ENCODE measurements around the gene SELENOP.
"Not testable (repeated sequence)": the region's sequence is repeated elsewhere in the genome, so short reads cannot be mapped to it uniquely, and the experiment has no call there.

Gene SELENOP

GRCh38 chr5:42839196-42839595 lies 27.5 kb upstream of the SELENOP start:
- Mint-ChIP-seq H3K9me3 (peaks cover under 1% of the 10 kb centered on the region), H3K27me3 (peaks cover 3% of the 10 kb centered on the region), H3K4me1 (no peaks in the 10 kb centered on the region), H3K27ac (no peak overlapping the region), H3K4me3 (no peak overlapping the region), H3K36me3 (ENCODE audit: low read depth) (no peaks in the 10 kb centered on the region)
- ATAC-seq (no peak), DNase-seq (no peak)

GRCh38 chr5:42837601-42838000 lies 25.9 kb upstream of the SELENOP start:
- Mint-ChIP-seq H3K36me3 (ENCODE audit: low read depth) (no peaks in the 10 kb centered on the region), H3K27ac (no peak overlapping the region), H3K27me3 (peaks cover 3% of the 10 kb centered on the region), H3K4me1 (no peaks in the 10 kb centered on the region), H3K4me3 (no peak overlapping the region), H3K9me3 (peaks cover 6% of the 10 kb centered on the region)
- ATAC-seq (no peak), DNase-seq (no peak)

- no peaks in the 10 kb centered on the region for H3K4me1 Mint-ChIP-seq
- H3K36me3 Mint-ChIP-seq (ENCODE audit: low read depth), result no peaks in the 10 kb centered on the region
- H3K9me3 Mint-ChIP-seq, result peaks cover 6% of the 10 kb centered on the region
- no peak overlapping the region for H3K4me3 Mint-ChIP-seq
- peaks cover 5% of the 10 kb centered on the region for H3K27me3 Mint-ChIP-seq
- ATAC-seq (no peak), DNase-seq (no peak)
- H3K27ac Mint-ChIP-seq, result no peak overlapping the region
Observed at GRCh38 chr5:42836070-42836769, 24.5 kb upstream of the SELENOP start.

GRCh38 chr5:42832060-42832459 lies 20.4 kb upstream of the SELENOP start:
- Mint-ChIP-seq H3K4me1 (no peaks in the 10 kb centered on the region), H3K4me3 (no peak overlapping the region), H3K9me3 (peaks cover 6% of the 10 kb centered on the region), H3K27me3 (peaks cover 5% of the 10 kb centered on the region), H3K36me3 (ENCODE audit: low read depth) (no peaks in the 10 kb centered on the region), H3K27ac (no peak overlapping the region)
- no peak for ATAC-seq
- DNase-seq, result no peak

GRCh38 chr5:42830924-42831323 lies 19.2 kb upstream of the SELENOP start:
- peaks cover 6% of the 10 kb centered on the region for H3K9me3 Mint-ChIP-seq
- no peak overlapping the region for H3K27ac Mint-ChIP-seq
- H3K36me3 Mint-ChIP-seq (ENCODE audit: low read depth), result no peaks in the 10 kb centered on the region
- no peak for ATAC-seq
- H3K27me3 Mint-ChIP-seq, result peaks cover 5% of the 10 kb centered on the region
- DNase-seq, result no peak
- H3K4me1 Mint-ChIP-seq, result no peaks in the 10 kb centered on the region
- no peak overlapping the region for H3K4me3 Mint-ChIP-seq

- DNase-seq, result no peak
- peaks cover 5% of the 10 kb centered on the region for H3K27me3 Mint-ChIP-seq
- peaks cover under 1% of the 10 kb centered on the region for H3K9me3 Mint-ChIP-seq
- H3K36me3 Mint-ChIP-seq (ENCODE audit: low read depth), result no peaks in the 10 kb centered on the region
- no peak overlapping the region for H3K4me3 Mint-ChIP-seq
- no peak for ATAC-seq
- H3K4me1 Mint-ChIP-seq, result no peaks in the 10 kb centered on the region
- no peak overlapping the region for H3K27ac Mint-ChIP-seq
Observed at GRCh38 chr5:42828671-42829070, 17.0 kb upstream of the SELENOP start.

- H3K36me3 Mint-ChIP-seq (ENCODE audit: low read depth), result no peaks in the 10 kb centered on the region
Observed at GRCh38 chr5:42826757-42827515, 15.2 kb upstream of the SELENOP start.

GRCh38 chr5:42825422-42826148 lies 13.9 kb upstream of the SELENOP start:
- Mint-ChIP-seq H3K4me1 (no peaks in the 10 kb centered on the region), H3K9me3 (no peaks in the 10 kb centered on the region), H3K27ac (no peak overlapping the region), H3K36me3 (ENCODE audit: low read depth) (no peaks in the 10 kb centered on the region), H3K27me3 (peaks cover 2% of the 10 kb centered on the region), H3K4me3 (no peak overlapping the region)
- no peak for ATAC-seq
- no peak for DNase-seq

More at GRCh38 chr5:42826757-42827515, 15.2 kb upstream of the SELENOP start:
- Mint-ChIP-seq H3K9me3 (no peaks in the 10 kb centered on the region), H3K4me1 (no peaks in the 10 kb centered on the region), H3K27me3 (peaks cover 5% of the 10 kb centered on the region), H3K4me3 (no peak overlapping the region), H3K27ac (no peak overlapping the region)
- ATAC-seq (no peak), DNase-seq (no peak)

- no peak overlapping the region for H3K27ac Mint-ChIP-seq
- ATAC-seq, result no peak
- peaks cover 2% of the 10 kb centered on the region for H3K27me3 Mint-ChIP-seq
- H3K4me1 Mint-ChIP-seq, result no peaks in the 10 kb centered on the region
- H3K36me3 Mint-ChIP-seq (ENCODE audit: low read depth), result no peaks in the 10 kb centered on the region
- no peak overlapping the region for H3K4me3 Mint-ChIP-seq
- no peak for DNase-seq
- H3K9me3 Mint-ChIP-seq, result no peaks in the 10 kb centered on the region
Observed at GRCh38 chr5:42824347-42824976, 12.8 kb upstream of the SELENOP start.

- ATAC-seq, result no peak
- DNase-seq, result no peak
- Mint-ChIP-seq H3K27ac (no peak overlapping the region), H3K4me1 (no peaks in the 10 kb centered on the region), H3K4me3 (no peak overlapping the region), H3K36me3 (ENCODE audit: low read depth) (no peaks in the 10 kb centered on the region), H3K9me3 (no peaks in the 10 kb centered on the region), H3K27me3 (no peaks in the 10 kb centered on the region)
Observed at GRCh38 chr5:42822548-42822947, 10.9 kb upstream of the SELENOP start.

- no peaks in the 10 kb centered on the region for H3K27me3 Mint-ChIP-seq
- H3K4me1 Mint-ChIP-seq, result no peaks in the 10 kb centered on the region
- no peaks in the 10 kb centered on the region for H3K36me3 Mint-ChIP-seq (ENCODE audit: low read depth)
- DNase-seq (no peak), ATAC-seq (no peak)
- no peak overlapping the region for H3K27ac Mint-ChIP-seq
- no peak overlapping the region for H3K4me3 Mint-ChIP-seq
- H3K9me3 Mint-ChIP-seq, result no peaks in the 10 kb centered on the region
Observed at GRCh38 chr5:42819745-42820144, 8.1 kb upstream of the SELENOP start.

- H3K4me3 Mint-ChIP-seq; H3K27ac Mint-ChIP-seq; H3K36me3 Mint-ChIP-seq (ENCODE audit: low read depth); H3K4me1 Mint-ChIP-seq; H3K27me3 Mint-ChIP-seq; ATAC-seq; H3K9me3 Mint-ChIP-seq; DNase-seq: not testable (repeated sequence)
Observed at GRCh38 chr5:42816546-42816945, 4.9 kb upstream of the SELENOP start.

GRCh38 chr5:42813533-42813932 lies 1.8 kb upstream of the SELENOP start:
- H3K27ac Mint-ChIP-seq, result no peak overlapping the region
- H3K4me3 Mint-ChIP-seq, result no peak overlapping the region
- no peak for ATAC-seq
- H3K27me3 Mint-ChIP-seq, result no peaks in the 10 kb centered on the region
- no peak for DNase-seq
- H3K4me1 Mint-ChIP-seq, result peaks cover 5% of the 10 kb centered on the region
- no peaks in the 10 kb centered on the region for H3K9me3 Mint-ChIP-seq
- no peaks in the 10 kb centered on the region for H3K36me3 Mint-ChIP-seq (ENCODE audit: low read depth)

GRCh38 chr5:42812620-42813019 lies 928 bp upstream of the SELENOP start:
- Mint-ChIP-seq H3K27ac (no peak overlapping the region), H3K4me3 (no peak overlapping the region), H3K4me1 (peaks cover 5% of the 10 kb centered on the region), H3K36me3 (ENCODE audit: low read depth) (no peaks in the 10 kb centered on the region), H3K9me3 (no peaks in the 10 kb centered on the region), H3K27me3 (no peaks in the 10 kb centered on the region)
- DNase-seq (no peak), ATAC-seq (no peak)

Data from activated naive CD8-positive, alpha-beta T cell treated with anti-CD3 and anti-CD28 coated beads, Interleukin-2, amount 50 U/mL, for 24 hours (primary cell).